Body of pancreas (tissue), 4 donors: ENCODE results near the gene ZDHHC1. TPM values are rescaled to one million over a fixed set of nuclear protein-coding genes. Genes with fewer than 3 reads are reported as not detected.

Source experiments
- ATAC-seq: fragments of 150-250 bp; one replicate; pipeline ENCODE4 v1.9.1; 2016
- DNase-seq, 4 donors: peaks; one replicate each; pipeline ENCODE4 v3.0.0-alpha.2; 2019
- H3K27ac ChIP-seq, 4 donors: fragments of 200-600 bp; sonication (generic); 1 replicate in 3 of 4; 2 replicates in 1 of 4; pipeline versions ENCODE4 v1.5.1 to v1.6.1; 2016 to 2019; ENCODE audit warnings: mild to moderate bottlenecking in 1 of 4, mixed read lengths in 1 of 4, moderate library complexity in 1 of 4
- H3K27me3 ChIP-seq, 2 donors: fragments of 200-600 bp; sonication (generic); one replicate each; pipeline ENCODE4 v1.6.0; 2016; ENCODE audit warnings: mild to moderate bottlenecking in 1 of 2
- H3K36me3 ChIP-seq, 2 donors: fragments of 200-600 bp; sonication (generic); replicated peaks in 1 of 2; 2 replicates each; pipeline ENCODE4 v1.5.1; 2016; ENCODE audit warnings: low read depth in 2 of 2; ENCODE audit not compliant: insufficient read depth in 1 of 2
- H3K4me1 ChIP-seq: fragments of 200-600 bp; sonication (generic); one replicate; pipeline ENCODE4 v1.6.0; 2016
- H3K4me3 ChIP-seq, 2 donors: fragments of 200-600 bp; sonication (generic); 1 replicate in 1 of 2; 2 replicates in 1 of 2; pipeline ENCODE4 v1.5.1; 2016 to 2019
- H3K9me3 ChIP-seq, 3 donors: fragments of 200-600 bp; sonication (generic); 1 replicate in 2 of 3; 2 replicates in 1 of 3; pipeline ENCODE4 v1.5.1; 2016
- POLR2A ChIP-seq, 3 donors: fragments of 450-650 bp; IDR thresholded peaks; one replicate each; pipeline ENCODE4 v1.6.1; 2016; ENCODE audit warnings: antibody characterized with exemption in 3 of 3, mild to moderate bottlenecking in 2 of 3
- WGBS, 2 donors: methylation state at CpG; one replicate each; pipeline ENCODE4 v1.1.5; 2017; 5-methylcytosine and 5-hydroxymethylcytosine counted together
- intact Hi-C: fragments of 100-400 bp; cut with DNase I; formaldehyde crosslinking; loops from one replicate; pipeline ENCODE4 v1.15.1; 2023
- total RNA-seq, 2 donors: library from RNA; depleted of rRNA; stranded (reverse); fragments of >200 nt; gene quantifications; one replicate each; pipeline ENCODE4 v1.1.0, GENCODE V29; 2016
- TF ChIP-seq, protein P1 (sequence below), 7 experiments: fragments of 450-650 bp in 4 of 7; fragments of 200-600 bp in 3 of 7; sonication (generic) in 3 of 7; IDR thresholded peaks; one replicate each; pipeline ENCODE4 v1.5.1; 2016 to 2019; ENCODE audit warnings: antibody characterized with exemption in 7 of 7

ZDHHC1 gene, protein sequence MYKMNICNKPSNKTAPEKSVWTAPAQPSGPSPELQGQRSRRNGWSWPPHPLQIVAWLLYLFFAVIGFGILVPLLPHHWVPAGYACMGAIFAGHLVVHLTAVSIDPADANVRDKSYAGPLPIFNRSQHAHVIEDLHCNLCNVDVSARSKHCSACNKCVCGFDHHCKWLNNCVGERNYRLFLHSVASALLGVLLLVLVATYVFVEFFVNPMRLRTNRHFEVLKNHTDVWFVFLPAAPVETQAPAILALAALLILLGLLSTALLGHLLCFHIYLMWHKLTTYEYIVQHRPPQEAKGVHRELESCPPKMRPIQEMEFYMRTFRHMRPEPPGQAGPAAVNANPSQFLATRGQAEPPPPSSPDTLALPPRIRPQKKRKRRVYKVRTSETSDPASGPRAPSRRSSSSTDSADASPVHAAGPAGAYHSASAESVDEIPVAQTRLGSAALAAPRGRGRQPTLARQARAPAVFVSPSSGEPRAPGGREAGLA
- total RNA-seq = 10 to 100 TPM; 13.0 to 57.0 TPM

DNA sequence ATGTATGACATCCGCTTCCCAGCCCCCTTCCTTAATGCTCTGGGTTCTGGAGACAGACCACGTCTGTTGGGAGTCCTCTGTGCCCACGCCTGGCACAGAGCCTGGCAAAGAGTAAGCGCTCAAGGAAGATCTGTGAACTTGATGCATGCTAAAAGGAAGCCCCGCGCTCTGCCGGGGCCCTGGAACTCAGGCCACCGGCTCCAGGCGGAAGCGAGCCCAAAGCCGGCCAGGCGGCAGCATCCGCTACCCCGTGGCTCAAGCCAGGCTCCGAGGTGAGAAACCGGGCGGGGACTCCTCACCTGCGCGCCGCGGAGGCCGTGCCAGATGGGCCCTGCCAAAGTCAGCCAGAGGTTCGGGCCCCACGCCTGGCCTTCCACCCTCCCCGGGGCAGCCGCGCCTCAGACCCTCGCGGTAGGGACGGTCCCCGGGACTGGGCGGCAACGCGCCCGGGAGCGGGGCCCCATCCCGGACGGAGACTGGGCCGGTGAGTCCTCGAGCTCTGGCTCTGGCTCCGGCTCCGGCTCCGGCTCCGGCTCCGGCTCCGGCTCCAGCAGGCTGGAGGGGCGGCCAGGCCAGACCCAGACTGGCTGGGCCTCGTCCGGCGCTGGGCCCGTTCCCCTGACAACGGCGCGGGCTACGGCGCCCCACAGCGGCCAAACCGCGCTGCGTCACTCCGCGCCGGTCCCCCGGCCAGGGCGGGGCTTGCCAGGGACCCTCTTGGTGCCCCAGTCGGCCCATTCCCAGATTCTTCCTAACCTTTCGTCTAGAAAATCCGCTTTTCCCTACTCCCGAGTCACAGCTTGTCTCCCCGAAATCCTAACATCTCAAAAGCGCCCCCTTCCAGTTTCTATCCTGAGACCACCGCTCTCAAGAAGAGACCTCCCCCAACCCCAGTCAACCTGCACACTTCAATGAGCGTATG lies at the start of gene ZDHHC1:
Gene ZDHHC1, minus strand, starts transcription at position 606 of the 922 bp plus-strand sequence. CDS start 8,702 bp downstream, outside the sequence.
- Histone ChIP-seq H3K4me3 (peak within 1 kb of the TSS; percentile 26 to 86), H3K36me3 (no peaks in the 10 kb centered on the region), H3K4me1 (peaks cover 23% of the 10 kb centered on the region), H3K27me3 (no peaks in the 10 kb centered on the region), H3K27ac (peak within 1 kb of the TSS; percentile 54 to 85 (median 82)), H3K9me3 (no peaks in the 10 kb centered on the region)
- DNase-seq (peak; percentile 70 to 82 (median 75)), ATAC-seq (peak; percentile 94)
- 1 to 2% methylated on average over 20 to 73 of the region's 73 CpGs for WGBS, 2 donors
- intact Hi-C loops = no loop called here
- peak; percentile 42 to 72 (median 59) for TF ChIP-seq POLR2A (IDR thresholded peaks at IDR 0.05)
- TF ChIP-seq, protein P1, sequence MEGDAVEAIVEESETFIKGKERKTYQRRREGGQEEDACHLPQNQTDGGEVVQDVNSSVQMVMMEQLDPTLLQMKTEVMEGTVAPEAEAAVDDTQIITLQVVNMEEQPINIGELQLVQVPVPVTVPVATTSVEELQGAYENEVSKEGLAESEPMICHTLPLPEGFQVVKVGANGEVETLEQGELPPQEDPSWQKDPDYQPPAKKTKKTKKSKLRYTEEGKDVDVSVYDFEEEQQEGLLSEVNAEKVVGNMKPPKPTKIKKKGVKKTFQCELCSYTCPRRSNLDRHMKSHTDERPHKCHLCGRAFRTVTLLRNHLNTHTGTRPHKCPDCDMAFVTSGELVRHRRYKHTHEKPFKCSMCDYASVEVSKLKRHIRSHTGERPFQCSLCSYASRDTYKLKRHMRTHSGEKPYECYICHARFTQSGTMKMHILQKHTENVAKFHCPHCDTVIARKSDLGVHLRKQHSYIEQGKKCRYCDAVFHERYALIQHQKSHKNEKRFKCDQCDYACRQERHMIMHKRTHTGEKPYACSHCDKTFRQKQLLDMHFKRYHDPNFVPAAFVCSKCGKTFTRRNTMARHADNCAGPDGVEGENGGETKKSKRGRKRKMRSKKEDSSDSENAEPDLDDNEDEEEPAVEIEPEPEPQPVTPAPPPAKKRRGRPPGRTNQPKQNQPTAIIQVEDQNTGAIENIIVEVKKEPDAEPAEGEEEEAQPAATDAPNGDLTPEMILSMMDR (IDR thresholded peaks at IDR 0.05) = peak; percentile 27 to 69 (median 49)

DNA sequence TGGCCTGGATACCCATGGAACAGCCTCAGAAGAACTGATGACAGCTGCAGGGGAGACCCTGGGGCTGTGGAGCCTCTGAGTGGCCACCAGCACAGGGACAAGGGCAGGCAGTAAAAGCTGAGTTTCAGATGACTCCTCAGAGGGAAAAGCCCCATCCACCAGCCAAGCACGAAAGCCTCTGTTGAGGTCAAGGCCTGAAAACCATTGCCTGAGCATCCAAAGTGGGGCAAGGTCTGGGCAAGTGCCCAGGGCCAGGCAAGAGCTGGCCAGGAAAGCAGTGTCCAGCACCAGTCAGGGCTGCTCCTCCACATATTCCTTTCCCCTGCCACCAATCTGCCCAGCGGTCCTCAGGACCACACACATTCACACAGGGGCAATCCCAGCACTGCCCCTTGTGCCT lies 48.3 kb upstream of the ZDHHC1 start:
- peaks cover 71% of the 10 kb centered on the region for H3K4me1 ChIP-seq

DNA sequence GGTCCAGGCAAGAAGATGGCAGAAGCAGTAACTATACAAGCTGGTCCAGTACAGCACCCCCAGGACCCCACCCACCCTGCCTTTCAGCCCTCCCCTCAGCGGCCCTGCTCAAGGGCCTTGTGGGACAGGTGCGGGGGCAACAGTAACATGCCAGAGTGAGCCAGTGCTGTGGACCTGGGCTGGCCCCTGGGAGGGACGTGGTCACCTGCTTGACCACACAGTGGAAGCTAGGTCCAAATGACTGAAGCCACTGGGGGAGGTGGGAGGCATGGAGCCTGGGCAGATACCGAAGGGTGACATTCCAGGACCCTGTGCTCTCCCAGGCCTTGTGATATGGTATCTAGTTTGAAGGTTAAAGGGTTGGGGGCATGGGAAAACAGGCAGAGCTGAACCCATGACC lies 47.4 kb upstream of the ZDHHC1 start:
- no peak for DNase-seq
- WGBS, 2 donors = 33 to 72% methylated on average over 1 to 4 of the region's 4 CpGs
- H3K27me3 ChIP-seq = no peaks in the 10 kb centered on the region
- no peak for ATAC-seq
- H3K9me3 ChIP-seq = no peaks in the 10 kb centered on the region
- intact Hi-C loops = no loop called here
- peaks cover 75% of the 10 kb centered on the region for H3K4me1 ChIP-seq
- TF ChIP-seq, protein P1 (IDR thresholded peaks at IDR 0.05) = no peak
- TF ChIP-seq POLR2A (IDR thresholded peaks at IDR 0.05) = no peak
- H3K4me3 ChIP-seq = no peak overlapping the region
- no peak overlapping the region for H3K27ac ChIP-seq
- H3K36me3 ChIP-seq = no peaks in the 10 kb centered on the region

More for the DNA sequence above, 48.3 kb upstream of the ZDHHC1 start:
- no peaks in the 10 kb centered on the region for H3K27me3 ChIP-seq
- WGBS, 2 donors = 58 to 67% methylated on average over 1 to 2 of the region's 2 CpGs
- no peaks in the 10 kb centered on the region for H3K9me3 ChIP-seq
- no peak for ATAC-seq
- no peak overlapping the region for H3K4me3 ChIP-seq
- no peaks in the 10 kb centered on the region for H3K36me3 ChIP-seq
- no peak for DNase-seq
- TF ChIP-seq POLR2A (IDR thresholded peaks at IDR 0.05) = no peak
- TF ChIP-seq, protein P1 (IDR thresholded peaks at IDR 0.05) = no peak
- H3K27ac ChIP-seq = no peak overlapping the region
- intact Hi-C loops = no loop called here

DNA sequence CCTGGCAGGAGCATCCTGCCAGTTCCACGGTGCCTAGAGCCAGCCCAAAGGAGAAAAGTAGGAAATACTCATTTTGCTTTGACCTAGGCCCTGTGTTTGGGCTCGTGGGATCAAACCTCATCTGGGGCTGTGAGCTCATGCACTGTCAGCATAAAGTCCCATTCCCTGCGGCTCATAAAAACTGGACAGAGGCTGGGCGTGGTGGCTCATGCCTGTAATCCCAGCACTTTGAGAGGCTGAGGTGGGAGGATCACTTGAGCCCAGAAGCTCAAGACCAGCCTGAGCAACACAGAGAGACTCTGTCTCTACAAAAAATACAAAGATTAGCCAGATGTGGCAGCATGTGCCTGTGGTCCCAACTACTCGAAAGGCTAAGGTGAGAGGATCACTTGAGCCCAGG lies 46.8 kb upstream of the ZDHHC1 start:
- H3K9me3 ChIP-seq = no peaks in the 10 kb centered on the region
- intact Hi-C loops = no loop called here
- H3K4me1 ChIP-seq = peaks cover 78% of the 10 kb centered on the region
- no peak overlapping the region for H3K4me3 ChIP-seq
- no peak for TF ChIP-seq POLR2A (IDR thresholded peaks at IDR 0.05)
- TF ChIP-seq, protein P1 (IDR thresholded peaks at IDR 0.05) = no peak
- no peak for ATAC-seq
- DNase-seq = no peak
- no peaks in the 10 kb centered on the region for H3K36me3 ChIP-seq
- WGBS, 2 donors = 79% methylated on average over 5 of the region's 5 CpGs
- peak overlapping the region in 2 of 4 donors; percentile 86 to 94 for H3K27ac ChIP-seq
- H3K27me3 ChIP-seq = no peaks in the 10 kb centered on the region
